Nephron (organoid): Measurements from ENCODE around the gene CCDC66.

Source experiments
- H3K27ac Mint-ChIP-seq, 3 experiments: 2 replicates each; pipeline ENCODE4 v1.8.0; 2020; ENCODE audit warnings: mixed read lengths in 3 of 3, mild to moderate bottlenecking in 2 of 3, moderate library complexity in 1 of 3
- H3K27me3 Mint-ChIP-seq: 2 replicates; pipeline ENCODE4 v1.8.0; 2021; ENCODE audit warnings: low read depth, mild to moderate bottlenecking, moderate library complexity, mixed read lengths
- H3K36me3 Mint-ChIP-seq: 2 replicates; pipeline ENCODE4 v1.8.0; 2020; ENCODE audit warnings: low read depth, mixed read lengths
- H3K4me1 Mint-ChIP-seq: 2 replicates; pipeline ENCODE4 v1.8.0; 2020; ENCODE audit warnings: mixed read lengths
- H3K4me3 Mint-ChIP-seq, 3 experiments: 2 replicates each; pipeline ENCODE4 v1.8.0; 2020; ENCODE audit warnings: mild to moderate bottlenecking in 3 of 3, mixed read lengths in 3 of 3, moderate library complexity in 2 of 3
- H3K9me3 Mint-ChIP-seq: 2 replicates; pipeline ENCODE4 v1.8.0; 2020; ENCODE audit warnings: mixed read lengths
- CTCF ChIP-seq, 3 experiments: fragments of 200-600 bp; sonication (generic); IDR thresholded peaks; one replicate each; pipeline ENCODE4 v1.5.0; 2021; ENCODE audit warnings: antibody characterized with exemption in 3 of 3; ENCODE audit not compliant: unreplicated experiment in 3 of 3

Gene CCDC66

GRCh38 chr3:56613016-56613415, 56.0 kb downstream of the CCDC66 start:
- Mint-ChIP-seq H3K27ac (no peak overlapping the region), H3K9me3 (peaks cover 31% of the 10 kb centered on the region), H3K4me1 (no peaks in the 10 kb centered on the region), H3K4me3 (no peak overlapping the region), H3K27me3 (no peaks in the 10 kb centered on the region), H3K36me3 (peaks cover 81% of the 10 kb centered on the region)
- TF ChIP-seq CTCF (IDR thresholded peaks at IDR 0.05; ENCODE audit: unreplicated experiment in 3 of 3): no peak

GRCh38 chr3:56616478-56617006, 59.6 kb downstream of the CCDC66 start:
- no peaks in the 10 kb centered on the region for H3K4me1 Mint-ChIP-seq
- no peak overlapping the region for H3K4me3 Mint-ChIP-seq
- H3K9me3 Mint-ChIP-seq: peaks cover 2% of the 10 kb centered on the region
- H3K27ac Mint-ChIP-seq: no peak overlapping the region
- H3K36me3 Mint-ChIP-seq: peaks cover 79% of the 10 kb centered on the region
- no peaks in the 10 kb centered on the region for H3K27me3 Mint-ChIP-seq
- no peak for TF ChIP-seq CTCF (IDR thresholded peaks at IDR 0.05; ENCODE audit: unreplicated experiment in 3 of 3)

GRCh38 chr3:56620371-56620770, 63.4 kb downstream of the CCDC66 start:
- no peak for TF ChIP-seq CTCF (IDR thresholded peaks at IDR 0.05; ENCODE audit: unreplicated experiment in 3 of 3)
- Mint-ChIP-seq H3K36me3 (peaks cover 82% of the 10 kb centered on the region), H3K4me3 (no peak overlapping the region), H3K27me3 (no peaks in the 10 kb centered on the region), H3K4me1 (no peaks in the 10 kb centered on the region), H3K9me3 (no peaks in the 10 kb centered on the region), H3K27ac (peak overlapping the region in 1 of 3 experiments; percentile 70)

- H3K36me3 Mint-ChIP-seq: peaks cover 73% of the 10 kb centered on the region
- no peaks in the 10 kb centered on the region for H3K4me1 Mint-ChIP-seq
These were observed 64.7 kb downstream of the CCDC66 start for GRCh38 chr3:56621681-56622080.

GRCh38 chr3:56622381-56622780, 65.4 kb downstream of the CCDC66 start:
- H3K4me3 Mint-ChIP-seq: no peak overlapping the region
- no peak for TF ChIP-seq CTCF (IDR thresholded peaks at IDR 0.05; ENCODE audit: unreplicated experiment in 3 of 3)
- no peak overlapping the region for H3K27ac Mint-ChIP-seq
- H3K4me1 Mint-ChIP-seq: no peaks in the 10 kb centered on the region
- H3K36me3 Mint-ChIP-seq: peaks cover 73% of the 10 kb centered on the region
- no peaks in the 10 kb centered on the region for H3K27me3 Mint-ChIP-seq
- H3K9me3 Mint-ChIP-seq: no peaks in the 10 kb centered on the region

More at GRCh38 chr3:56621681-56622080, 64.7 kb downstream of the CCDC66 start:
- H3K9me3 Mint-ChIP-seq: no peaks in the 10 kb centered on the region
- H3K27ac Mint-ChIP-seq: peak overlapping the region; percentile 17 to 92 (median 41)
- no peak for TF ChIP-seq CTCF (IDR thresholded peaks at IDR 0.05; ENCODE audit: unreplicated experiment in 3 of 3)
- H3K27me3 Mint-ChIP-seq: no peaks in the 10 kb centered on the region
- no peak overlapping the region for H3K4me3 Mint-ChIP-seq

GRCh38 chr3:56624725-56625124, 67.8 kb downstream of the CCDC66 start:
- no peaks in the 10 kb centered on the region for H3K4me1 Mint-ChIP-seq
- no peaks in the 10 kb centered on the region for H3K9me3 Mint-ChIP-seq
- no peak overlapping the region for H3K4me3 Mint-ChIP-seq
- H3K27ac Mint-ChIP-seq: peak overlapping the region in 1 of 3 experiments; percentile 52
- TF ChIP-seq CTCF (IDR thresholded peaks at IDR 0.05; ENCODE audit: unreplicated experiment in 3 of 3): no peak
- no peaks in the 10 kb centered on the region for H3K27me3 Mint-ChIP-seq
- H3K36me3 Mint-ChIP-seq: peaks cover 71% of the 10 kb centered on the region
